ENCODE results near the gene PDLIM4.

DNA sequence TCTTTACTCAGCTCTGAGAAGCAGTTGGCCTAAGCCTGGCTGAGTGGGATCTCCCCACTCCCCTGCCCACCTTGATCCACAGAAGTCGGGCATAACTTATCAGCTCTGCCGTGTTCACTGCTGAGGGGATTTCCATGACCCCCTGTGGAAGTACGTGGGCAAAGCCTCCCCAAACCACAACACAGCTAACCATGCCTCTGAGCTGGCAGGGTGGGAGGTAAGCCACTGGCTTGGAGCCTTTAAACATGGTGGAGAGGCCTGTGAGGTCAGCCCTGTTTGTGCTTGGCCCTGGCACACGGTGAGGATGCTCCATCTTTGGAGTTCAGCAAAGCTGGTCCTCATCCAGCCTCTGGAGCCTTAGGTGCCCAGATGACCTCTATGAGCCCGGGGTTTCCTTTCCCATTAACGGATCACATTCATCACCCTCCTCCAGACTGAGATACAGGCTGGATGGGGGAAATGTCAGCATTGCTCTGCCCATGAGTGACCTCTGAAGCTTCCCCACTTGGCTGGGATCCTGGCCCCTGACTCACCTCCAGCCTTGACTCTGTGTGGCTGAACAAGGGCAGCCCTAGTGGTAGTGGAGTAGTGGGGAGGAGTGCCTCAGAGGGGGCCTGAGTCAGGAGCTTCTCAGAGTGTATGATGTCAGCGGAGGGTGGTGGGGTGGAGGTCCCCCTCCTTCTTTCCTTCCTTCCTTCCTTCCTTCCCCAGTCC lies 6.2 kb downstream of the PDLIM4 start:
- TF ChIP-seq RAD21 (conservative IDR thresholded peaks at IDR 0.05 in 1 of 2, IDR thresholded peaks at IDR 0.05 in 1 of 2) (no peak), GATA3 (IDR thresholded peaks at IDR 0.05; ENCODE audit: borderline replicate concordance) (no peak), TP53 (CRISPR knock-in tag; IDR thresholded peaks at IDR 0.05) (no peak), NFE2L2 (conservative IDR thresholded peaks at IDR 0.05; ENCODE audit: low read length) (no peak), BHLHE40 (IDR thresholded peaks at IDR 0.05; ENCODE audit: low read depth, low read length) (no peak)
- TF ChIP-seq, protein P1, sequence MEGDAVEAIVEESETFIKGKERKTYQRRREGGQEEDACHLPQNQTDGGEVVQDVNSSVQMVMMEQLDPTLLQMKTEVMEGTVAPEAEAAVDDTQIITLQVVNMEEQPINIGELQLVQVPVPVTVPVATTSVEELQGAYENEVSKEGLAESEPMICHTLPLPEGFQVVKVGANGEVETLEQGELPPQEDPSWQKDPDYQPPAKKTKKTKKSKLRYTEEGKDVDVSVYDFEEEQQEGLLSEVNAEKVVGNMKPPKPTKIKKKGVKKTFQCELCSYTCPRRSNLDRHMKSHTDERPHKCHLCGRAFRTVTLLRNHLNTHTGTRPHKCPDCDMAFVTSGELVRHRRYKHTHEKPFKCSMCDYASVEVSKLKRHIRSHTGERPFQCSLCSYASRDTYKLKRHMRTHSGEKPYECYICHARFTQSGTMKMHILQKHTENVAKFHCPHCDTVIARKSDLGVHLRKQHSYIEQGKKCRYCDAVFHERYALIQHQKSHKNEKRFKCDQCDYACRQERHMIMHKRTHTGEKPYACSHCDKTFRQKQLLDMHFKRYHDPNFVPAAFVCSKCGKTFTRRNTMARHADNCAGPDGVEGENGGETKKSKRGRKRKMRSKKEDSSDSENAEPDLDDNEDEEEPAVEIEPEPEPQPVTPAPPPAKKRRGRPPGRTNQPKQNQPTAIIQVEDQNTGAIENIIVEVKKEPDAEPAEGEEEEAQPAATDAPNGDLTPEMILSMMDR (IDR thresholded peaks at IDR 0.05) = no peak

All from A549 (cell line).